GM12892 (cell line): ENCODE data around the gene ADGRF5.

ENCODE experiments used
- DNase-seq: peaks from one replicate; pipeline ENCODE4 v3.0.0; 2011; ENCODE audit not compliant: insufficient read length
- FAIRE-seq: peaks from 2 replicates; lab custom pipeline; 2011; peaks lifted over from hg19 to GRCh38; lab: Jason Lieb, UNC
- POLR2A ChIP-seq: IDR thresholded peaks from 2 replicates; pipeline ENCODE4 v1.6.1; 2011; ENCODE audit warnings: low read depth, low read length, control low read depth
- POLR2AphosphoS5 ChIP-seq: IDR thresholded peaks from 2 replicates; pipeline ENCODE4 v1.6.1; 2011; ENCODE audit warnings: low read depth, low read length, control low read depth
- TAF1 ChIP-seq: IDR thresholded peaks from 2 replicates; pipeline ENCODE4 v1.6.1; 2011; ENCODE audit warnings: low read depth, mild to moderate bottlenecking, control low read depth, low read length, borderline replicate concordance

ADGRF5 gene

DNA sequence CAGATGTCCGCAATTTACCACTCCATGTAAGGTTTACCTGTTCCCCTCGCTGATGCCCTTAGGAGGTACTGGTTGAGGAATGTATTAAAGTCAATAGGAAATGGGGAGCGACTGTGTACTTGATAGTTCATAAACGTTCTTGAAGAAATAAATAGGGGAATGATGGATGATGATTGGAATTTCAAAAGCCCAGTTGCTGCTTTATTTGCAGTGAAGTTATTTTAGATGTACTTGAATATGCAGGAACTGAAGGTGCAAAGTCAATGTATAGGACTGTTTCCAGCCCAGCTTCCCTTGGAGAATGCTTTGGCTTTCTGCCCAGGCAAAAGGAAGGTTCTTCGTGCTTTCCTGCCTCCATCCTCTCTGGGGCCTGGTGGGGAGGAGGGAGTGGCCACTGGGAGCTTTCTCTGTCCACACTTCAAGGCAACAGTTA lies 19.8 kb downstream of the ADGRF5 start:
- DNase-seq: no peak
- FAIRE-seq: no peak
- TF ChIP-seq POLR2A (no peak), POLR2AphosphoS5 (no peak), TAF1 (no peak)

DNA sequence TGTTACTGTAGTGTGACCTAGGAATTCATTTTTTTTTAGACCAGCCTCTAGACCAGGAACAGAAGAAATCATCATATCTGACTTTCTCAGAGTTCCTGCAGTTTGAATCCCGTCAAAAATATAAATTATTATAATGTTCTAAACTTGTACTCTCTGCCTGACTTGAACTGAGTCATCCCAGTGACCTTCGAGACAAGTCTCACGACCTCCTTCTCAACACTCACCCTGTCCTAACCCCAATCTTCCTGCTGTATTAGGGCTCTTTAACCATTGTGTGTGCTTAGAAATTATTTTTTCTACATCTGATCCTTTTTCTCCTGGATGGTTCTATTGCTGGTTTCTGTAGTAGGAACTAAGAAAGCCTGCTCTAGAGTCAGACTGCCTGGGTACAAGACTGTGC lies 21.5 kb downstream of the ADGRF5 start:
- DNase-seq (no peak), FAIRE-seq (no peak)
- TF ChIP-seq POLR2A: no peak
- no peak for TF ChIP-seq POLR2AphosphoS5
- no peak for TF ChIP-seq TAF1

DNA sequence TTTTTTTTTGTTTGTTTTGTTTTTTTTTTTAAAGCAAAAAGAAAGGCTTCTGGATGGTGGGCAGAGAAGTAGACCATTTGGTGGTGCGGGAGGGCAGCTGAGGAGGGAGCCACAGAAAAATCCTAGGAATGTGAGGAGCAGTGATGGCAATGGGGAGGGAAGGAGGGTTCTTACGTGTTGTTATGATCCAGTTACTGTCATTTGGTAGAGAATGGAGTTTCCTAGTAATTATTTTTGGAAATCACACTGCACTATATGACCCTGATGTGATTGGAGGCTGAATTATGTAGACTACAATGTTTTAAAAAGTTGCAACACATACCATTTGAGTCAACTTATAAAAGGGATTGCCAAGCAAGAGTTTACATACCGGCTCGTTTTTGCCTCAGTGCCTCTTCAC lies 22.1 kb downstream of the ADGRF5 start:
- no peak for TF ChIP-seq POLR2AphosphoS5
- no peak for FAIRE-seq
- DNase-seq: no peak

DNA sequence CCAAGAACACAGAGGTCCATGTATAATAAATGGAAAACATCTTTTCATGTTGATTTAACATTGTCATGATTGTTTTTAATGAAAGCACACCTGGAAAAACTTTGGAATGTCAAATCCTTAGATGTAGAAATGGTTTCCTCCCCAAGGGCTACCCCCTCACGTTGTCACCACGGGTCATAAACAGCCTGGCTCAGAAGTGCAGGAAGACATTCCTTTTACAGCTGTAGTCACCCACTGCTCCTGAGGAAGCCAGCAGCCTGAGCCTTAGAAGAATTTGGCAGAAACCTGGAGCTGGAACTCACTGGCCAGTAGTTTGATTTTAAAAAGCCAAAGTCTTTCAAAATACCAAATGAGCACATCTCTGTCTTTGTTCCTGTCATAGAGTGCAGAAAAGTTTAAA lies 23.7 kb downstream of the ADGRF5 start:
- no peak for TF ChIP-seq POLR2A
- no peak for TF ChIP-seq TAF1
- TF ChIP-seq POLR2AphosphoS5: no peak
- no peak for FAIRE-seq
- DNase-seq: no peak

DNA sequence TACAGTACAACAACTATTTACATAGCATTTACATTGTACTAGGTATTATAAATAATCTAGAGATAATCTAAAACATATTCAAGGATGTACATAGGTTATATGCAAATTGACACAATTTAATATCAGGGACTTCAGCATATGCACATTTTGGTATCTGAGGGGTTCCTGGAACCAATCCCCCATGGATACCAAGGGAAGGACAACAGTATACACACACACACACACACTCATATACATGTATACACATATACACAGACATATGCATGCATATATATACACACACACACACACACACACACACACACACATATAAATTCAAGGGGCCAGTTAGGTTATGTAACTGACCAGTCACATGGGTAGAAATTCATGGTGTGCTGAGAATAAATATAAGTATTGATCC lies 24.9 kb downstream of the ADGRF5 start:
- DNase-seq: no peak
- no peak for TF ChIP-seq POLR2AphosphoS5
- no peak for TF ChIP-seq TAF1
- TF ChIP-seq POLR2A: no peak
- no peak for FAIRE-seq

DNA sequence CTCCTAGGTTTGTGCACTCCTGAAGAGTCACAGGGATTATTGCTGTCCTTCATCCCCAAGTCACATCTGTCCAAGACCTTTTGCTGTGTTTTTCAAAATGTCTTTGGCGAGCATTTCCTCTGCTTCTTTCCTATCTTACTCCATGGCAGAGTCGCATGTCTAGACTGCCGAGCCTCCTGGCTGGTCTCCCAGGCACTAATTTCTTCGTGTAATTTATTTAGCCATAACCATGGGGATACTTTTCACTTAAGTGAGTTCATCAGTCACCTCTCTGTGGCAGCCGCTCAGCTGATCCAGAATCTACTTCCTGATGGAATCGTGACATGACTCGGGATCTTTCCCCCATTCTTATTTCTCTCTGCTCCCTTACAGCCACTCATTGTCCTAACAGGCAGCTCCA lies 25.8 kb downstream of the ADGRF5 start:
- no peak for TF ChIP-seq TAF1
- no peak for TF ChIP-seq POLR2AphosphoS5
- no peak for TF ChIP-seq POLR2A
- FAIRE-seq (no peak), DNase-seq (no peak)

DNA sequence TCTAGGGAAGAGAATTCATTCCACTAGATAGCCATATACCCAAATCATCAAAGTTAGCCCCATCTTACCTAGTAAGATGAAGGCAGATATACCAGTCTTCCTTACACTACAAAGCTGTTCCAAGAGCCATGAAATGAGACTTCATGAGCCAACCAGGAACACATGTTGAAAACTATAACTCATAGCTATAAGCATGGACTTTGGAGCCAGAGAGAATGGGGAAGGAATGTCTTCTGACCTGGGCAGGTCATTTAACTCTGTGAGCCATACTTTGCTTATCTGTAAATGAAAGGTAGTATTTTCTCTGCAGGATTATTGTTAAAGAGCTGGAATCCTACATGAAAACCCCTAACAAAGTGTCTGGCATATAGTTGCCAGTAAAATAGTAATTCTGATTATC lies 27.3 kb downstream of the ADGRF5 start:
- TF ChIP-seq POLR2AphosphoS5: no peak
- no peak for TF ChIP-seq POLR2A
- TF ChIP-seq TAF1: no peak
- DNase-seq (no peak), FAIRE-seq (no peak)

DNA sequence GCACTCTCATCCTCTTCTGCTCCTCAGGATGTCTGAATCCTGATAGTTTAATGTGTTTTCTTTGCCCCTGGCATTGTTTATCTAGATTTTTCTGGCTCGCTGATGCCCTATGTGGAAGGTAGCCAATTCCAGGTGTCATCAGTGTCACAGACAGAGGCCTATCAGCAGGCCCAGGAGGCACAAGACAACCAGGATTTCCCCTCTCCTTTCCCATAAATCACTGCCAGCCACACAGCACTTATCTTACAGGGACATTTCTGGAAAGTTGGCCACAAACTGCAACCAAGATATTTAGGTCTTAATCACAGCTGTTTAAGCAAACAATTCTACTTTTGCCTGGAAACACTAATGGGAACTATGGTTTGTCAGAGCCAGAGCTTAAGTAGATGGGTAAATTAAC lies 28.1 kb downstream of the ADGRF5 start:
- FAIRE-seq (no peak), DNase-seq (no peak)
- TF ChIP-seq POLR2AphosphoS5 (no peak), TAF1 (no peak), POLR2A (no peak)

DNA sequence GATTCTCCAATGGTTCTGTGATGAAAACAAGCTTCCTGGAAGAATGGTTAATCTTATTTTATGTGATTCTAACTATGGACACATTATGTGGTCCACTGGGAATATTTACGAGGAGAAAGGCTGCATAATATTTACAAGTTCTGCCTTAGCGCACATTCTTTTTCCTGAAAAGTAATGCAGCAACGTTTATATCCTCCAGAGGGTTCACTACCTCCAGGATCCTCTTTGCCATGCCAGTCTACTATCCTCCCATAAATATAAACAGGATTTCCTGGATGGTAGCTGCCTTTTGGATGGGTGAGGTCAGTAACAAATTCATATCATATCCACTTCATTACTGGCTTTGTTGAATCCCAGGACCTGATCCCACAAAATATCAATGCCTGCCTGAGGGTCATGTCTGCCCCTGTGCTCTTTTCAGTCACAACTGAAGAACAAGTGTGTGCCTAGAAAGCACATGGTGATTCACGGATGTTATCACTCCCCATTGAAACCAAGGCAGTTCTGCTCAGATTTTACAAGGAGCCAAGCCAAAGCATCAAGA lies 30.4 kb downstream of the ADGRF5 start:
- no peak for FAIRE-seq
- TF ChIP-seq TAF1: no peak
- no peak for TF ChIP-seq POLR2AphosphoS5
- TF ChIP-seq POLR2A: no peak
- DNase-seq: no peak

DNA sequence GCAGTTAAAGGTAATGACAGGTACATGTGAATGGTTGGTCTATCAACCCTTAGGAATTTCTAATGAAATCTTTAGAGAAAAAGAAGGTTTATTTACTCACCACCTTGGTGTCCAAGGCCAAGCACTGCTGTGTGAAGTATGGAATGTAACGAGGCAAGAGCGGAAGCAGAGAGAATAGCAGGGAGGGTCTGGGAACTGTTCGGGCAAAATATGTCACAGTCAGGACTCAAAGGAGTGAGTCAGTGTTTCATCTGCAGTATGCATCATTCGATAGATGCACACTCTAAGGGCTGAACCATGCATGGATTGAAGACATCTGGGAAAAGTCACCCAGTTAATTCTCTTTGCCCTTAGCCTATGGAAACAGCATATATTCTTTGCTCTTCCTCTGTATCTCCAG lies 33.2 kb downstream of the ADGRF5 start:
- TF ChIP-seq POLR2A (no peak), TAF1 (no peak), POLR2AphosphoS5 (no peak)
- DNase-seq (no peak), FAIRE-seq (no peak)

DNA sequence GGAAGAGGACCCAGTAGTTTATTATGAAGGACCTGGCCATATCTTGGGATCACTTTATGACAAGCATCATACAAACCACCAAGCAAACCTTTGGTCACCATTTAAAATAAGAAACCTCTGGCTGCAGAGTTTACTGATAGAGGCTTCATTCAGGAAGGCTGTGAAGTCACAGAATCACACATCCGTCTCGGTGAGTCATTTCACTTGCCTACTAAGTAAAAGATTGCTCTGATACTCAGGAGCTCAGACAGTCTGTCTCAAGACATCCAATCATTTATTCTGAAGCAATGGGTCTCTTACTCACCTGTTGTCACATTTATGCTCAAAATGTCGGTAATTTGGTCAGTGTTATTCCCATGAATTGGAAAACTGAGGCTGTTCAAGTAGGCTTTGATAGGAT lies 33.7 kb downstream of the ADGRF5 start:
- no peak for DNase-seq
- TF ChIP-seq POLR2AphosphoS5 (no peak), TAF1 (no peak), POLR2A (no peak)
- FAIRE-seq: no peak

DNA sequence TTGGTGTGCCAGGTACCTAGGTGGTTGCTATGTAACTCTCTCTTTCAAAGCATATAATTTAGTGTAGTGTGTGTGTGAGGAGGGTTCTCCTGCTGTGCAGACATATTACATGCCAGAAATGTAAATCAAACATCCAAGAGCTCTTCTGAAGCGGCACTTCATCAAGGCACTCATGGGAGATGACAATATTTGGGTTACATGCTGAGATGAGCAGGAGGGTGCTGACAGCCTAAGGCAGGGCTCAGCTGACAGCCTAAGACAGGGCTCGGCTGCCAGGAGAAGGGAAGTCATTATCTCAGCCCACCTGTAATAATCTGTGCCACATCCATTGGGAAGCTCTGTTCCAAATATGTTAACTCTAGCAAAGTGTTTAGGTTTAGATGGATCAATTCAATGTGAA lies 39.1 kb downstream of the ADGRF5 start:
- no peak for TF ChIP-seq POLR2AphosphoS5
- DNase-seq: no peak
- FAIRE-seq: no peak

DNA sequence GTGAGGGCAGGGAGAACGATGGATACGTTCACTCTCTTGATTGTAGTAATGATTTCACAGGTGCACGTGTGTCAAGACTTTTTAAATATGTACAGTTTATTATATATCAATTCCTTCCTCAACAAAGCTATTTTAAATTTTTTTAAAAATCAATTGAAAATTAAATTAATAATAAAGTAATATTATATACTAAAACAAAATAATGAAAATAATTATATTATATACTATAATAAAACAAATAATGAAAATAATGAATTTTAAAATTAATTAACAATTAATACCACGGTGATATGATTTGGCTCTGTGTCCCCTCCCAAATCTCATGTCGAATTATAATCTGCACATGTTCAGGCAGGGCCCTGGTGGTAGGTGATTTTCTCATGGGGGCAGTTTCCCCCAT lies 42.7 kb downstream of the ADGRF5 start:
- FAIRE-seq: no peak
- DNase-seq: no peak
- TF ChIP-seq POLR2AphosphoS5: no peak
- TF ChIP-seq TAF1: no peak
- TF ChIP-seq POLR2A: no peak

DNA sequence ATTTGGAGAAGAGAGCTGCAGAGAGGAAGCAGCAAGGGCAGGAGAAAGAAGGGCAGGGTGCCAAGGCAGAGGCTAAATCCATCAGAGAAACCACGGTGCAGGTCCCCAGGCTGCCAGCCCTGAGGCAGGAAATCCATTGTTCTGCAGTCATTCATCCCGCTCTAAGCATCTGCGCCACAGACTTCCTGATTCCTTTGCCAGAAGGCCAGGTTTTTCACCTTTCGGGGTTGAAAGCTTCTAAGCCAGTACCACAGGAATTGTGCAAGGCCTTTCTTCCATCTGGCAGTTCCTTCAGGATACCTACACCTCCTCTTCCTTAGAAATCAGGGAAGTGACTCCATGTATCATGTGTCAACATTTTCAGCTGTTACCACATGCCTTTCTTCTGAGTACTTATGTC lies 45.6 kb downstream of the ADGRF5 start:
- DNase-seq: no peak
- FAIRE-seq: no peak
- TF ChIP-seq TAF1: no peak
- no peak for TF ChIP-seq POLR2AphosphoS5
- no peak for TF ChIP-seq POLR2A
